ENCODE data around the gene SREBF2. TPM values are rescaled to one million over a fixed set of nuclear protein-coding genes. Genes with fewer than 3 reads are reported as not detected.

Gene SREBF2
- total RNA-seq, 2 donors from 2014 or later: 48.3 to 65.3 TPM

- Histone ChIP-seq H3K27me3 (replicated peaks; ENCODE audit: insufficient read depth) (peaks cover 15% of the 10 kb centered on the region), H3K4me3 (no peak overlapping the region), H3K9me3 (no peaks in the 10 kb centered on the region), H3K36me3 (no peaks in the 10 kb centered on the region), H3K4me1 (ENCODE audit: control insufficient read depth in 1 of 2, low read depth in 2 of 2) (peaks cover 16 to 33% of the 10 kb centered on the region in 2 donors), H3K27ac (no peak overlapping the region)
- no peak for DNase-seq (ENCODE audit: low spot score)
- TF ChIP-seq, protein P1, sequence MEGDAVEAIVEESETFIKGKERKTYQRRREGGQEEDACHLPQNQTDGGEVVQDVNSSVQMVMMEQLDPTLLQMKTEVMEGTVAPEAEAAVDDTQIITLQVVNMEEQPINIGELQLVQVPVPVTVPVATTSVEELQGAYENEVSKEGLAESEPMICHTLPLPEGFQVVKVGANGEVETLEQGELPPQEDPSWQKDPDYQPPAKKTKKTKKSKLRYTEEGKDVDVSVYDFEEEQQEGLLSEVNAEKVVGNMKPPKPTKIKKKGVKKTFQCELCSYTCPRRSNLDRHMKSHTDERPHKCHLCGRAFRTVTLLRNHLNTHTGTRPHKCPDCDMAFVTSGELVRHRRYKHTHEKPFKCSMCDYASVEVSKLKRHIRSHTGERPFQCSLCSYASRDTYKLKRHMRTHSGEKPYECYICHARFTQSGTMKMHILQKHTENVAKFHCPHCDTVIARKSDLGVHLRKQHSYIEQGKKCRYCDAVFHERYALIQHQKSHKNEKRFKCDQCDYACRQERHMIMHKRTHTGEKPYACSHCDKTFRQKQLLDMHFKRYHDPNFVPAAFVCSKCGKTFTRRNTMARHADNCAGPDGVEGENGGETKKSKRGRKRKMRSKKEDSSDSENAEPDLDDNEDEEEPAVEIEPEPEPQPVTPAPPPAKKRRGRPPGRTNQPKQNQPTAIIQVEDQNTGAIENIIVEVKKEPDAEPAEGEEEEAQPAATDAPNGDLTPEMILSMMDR (IDR thresholded peaks at IDR 0.05): no peak
- no peak for ATAC-seq (ENCODE audit: insufficient number of reproducible peaks, low FRiP score, low read depth)
These were observed 85.2 kb downstream of the SREBF2 start for GRCh38 chr22:41917903-41918791.

GRCh38 chr22:41919357-41920224, 86.7 kb downstream of the SREBF2 start:
- Histone ChIP-seq H3K27ac (no peak overlapping the region), H3K36me3 (no peaks in the 10 kb centered on the region), H3K4me3 (peak overlapping the region; percentile 69), H3K9me3 (no peaks in the 10 kb centered on the region), H3K27me3 (replicated peaks; ENCODE audit: insufficient read depth) (peaks cover 12% of the 10 kb centered on the region), H3K4me1 (ENCODE audit: control insufficient read depth in 1 of 2, low read depth in 2 of 2) (peaks cover 16 to 33% of the 10 kb centered on the region in 2 donors)
- DNase-seq (ENCODE audit: low spot score) (no peak), ATAC-seq (ENCODE audit: insufficient number of reproducible peaks, low FRiP score, low read depth) (no peak)
- TF ChIP-seq, protein P1 (IDR thresholded peaks at IDR 0.05): no peak

DNA sequence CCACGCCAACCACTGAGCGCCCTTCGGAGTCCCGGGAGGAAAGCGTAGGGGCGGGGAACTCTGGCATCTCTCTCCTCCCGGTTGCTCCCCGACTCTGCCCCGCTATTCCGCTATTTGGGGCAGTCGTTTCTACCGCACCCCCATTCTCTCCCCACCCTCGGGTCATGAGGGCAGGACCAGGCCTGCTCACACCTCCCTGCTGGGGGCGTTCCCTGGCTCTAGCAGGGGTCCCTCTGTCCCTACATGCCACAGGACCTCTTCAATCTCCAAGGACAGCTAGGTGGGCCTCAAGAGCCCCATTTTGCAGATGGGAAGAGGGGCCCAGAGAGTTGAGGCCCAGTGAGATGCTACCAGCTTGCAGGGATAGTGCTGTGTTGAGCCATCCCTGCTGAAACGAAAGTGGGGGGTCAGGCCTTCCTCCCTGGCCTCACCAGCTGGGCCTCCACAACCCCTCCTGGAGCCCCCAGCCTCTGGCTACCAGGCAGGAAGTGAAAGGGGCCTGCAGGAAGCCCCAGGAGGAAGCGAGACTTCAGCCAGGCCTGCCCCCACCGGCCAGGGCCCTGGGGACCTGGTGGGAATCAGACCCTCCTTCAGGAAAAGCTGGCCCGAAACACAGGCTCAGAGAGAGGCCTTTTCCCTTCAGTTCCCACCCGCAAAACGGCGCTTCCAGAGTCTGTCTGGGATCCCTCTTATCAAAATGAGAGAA, 87.5 kb downstream of the SREBF2 start:
- no peak for DNase-seq (ENCODE audit: low spot score)
- H3K9me3 ChIP-seq: no peaks in the 10 kb centered on the region
- H3K36me3 ChIP-seq: no peaks in the 10 kb centered on the region
- TF ChIP-seq, protein P1 (IDR thresholded peaks at IDR 0.05): no peak
- peak overlapping the region; percentile 69 for H3K4me3 ChIP-seq
- H3K27ac ChIP-seq: no peak overlapping the region
- peaks cover 9% of the 10 kb centered on the region for H3K27me3 ChIP-seq (replicated peaks; ENCODE audit: insufficient read depth)
- ATAC-seq (ENCODE audit: insufficient number of reproducible peaks, low FRiP score, low read depth): no peak
- peaks cover 10 to 24% of the 10 kb centered on the region in 2 donors for H3K4me1 ChIP-seq (ENCODE audit: control insufficient read depth in 1 of 2, low read depth in 2 of 2)

GRCh38 chr22:41922328-41922727, 89.4 kb downstream of the SREBF2 start:
- DNase-seq (ENCODE audit: low spot score) (no peak), ATAC-seq (ENCODE audit: insufficient number of reproducible peaks, low FRiP score, low read depth) (no peak)
- H3K9me3 ChIP-seq: no peaks in the 10 kb centered on the region
- TF ChIP-seq, protein P1 (IDR thresholded peaks at IDR 0.05): no peak
- H3K4me3 ChIP-seq: no peak overlapping the region
- no peak overlapping the region for H3K27ac ChIP-seq
- peaks cover 10 to 23% of the 10 kb centered on the region in 2 donors for H3K4me1 ChIP-seq (ENCODE audit: control insufficient read depth in 1 of 2, low read depth in 2 of 2)
- H3K27me3 ChIP-seq (replicated peaks; ENCODE audit: insufficient read depth): no peaks in the 10 kb centered on the region
- H3K36me3 ChIP-seq: no peaks in the 10 kb centered on the region
